ENCODE results near the gene SIVA1. TPM values are rescaled to one million over a fixed set of nuclear protein-coding genes. Genes with fewer than 3 reads are reported as not detected.

The SIVA1 gene
- total and polyA plus RNA-seq, 2 donors (not counting 1 experiment from before 2014, with no cell fraction given) = 50.7 to 123 TPM

DNA sequence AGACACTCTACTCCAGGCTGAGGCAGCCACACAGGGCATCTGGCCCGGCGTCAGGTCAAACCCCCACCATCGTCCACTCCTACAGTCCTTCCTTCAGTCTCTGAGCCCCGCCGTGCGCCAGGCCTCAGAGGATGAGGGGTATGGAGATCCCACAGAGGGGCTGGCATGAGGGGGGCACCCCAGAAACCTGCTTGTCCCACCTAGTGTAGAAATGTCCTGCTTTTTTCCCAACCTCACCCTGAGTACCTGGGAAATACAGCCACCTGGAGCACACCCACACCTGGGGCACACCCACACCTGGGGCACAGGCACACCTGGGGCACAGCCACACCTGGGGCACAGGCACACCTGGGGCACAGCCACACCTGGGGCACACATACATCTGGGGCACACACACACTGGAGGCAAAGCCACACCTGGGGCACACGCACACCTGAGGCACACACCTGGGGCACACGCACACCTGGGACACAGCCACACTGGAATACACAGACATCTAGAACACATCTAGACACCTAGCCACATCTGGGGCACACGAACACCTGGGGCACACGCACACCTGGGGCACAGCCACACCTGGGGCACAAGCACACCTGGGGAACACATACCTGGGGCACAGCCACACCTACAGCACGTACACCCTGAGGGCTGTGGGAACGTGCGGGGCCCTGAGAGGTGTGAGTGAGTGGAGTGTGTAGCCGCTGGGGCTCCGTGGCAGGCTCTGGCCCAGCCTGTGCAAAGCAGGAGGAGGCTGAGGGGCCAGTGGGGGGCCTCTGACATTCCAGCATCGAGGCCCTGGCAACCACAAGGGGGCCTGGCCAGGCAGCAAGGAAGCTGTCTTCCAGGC, 24.2 kb downstream of the SIVA1 start:
- Histone ChIP-seq H4K20me1 (ENCODE audit: control insufficient read depth, insufficient read depth, low read length, poor library complexity, severe bottlenecking) (peaks cover 38% of the 10 kb centered on the region), H3K79me2 (ENCODE audit: control insufficient read depth, insufficient read depth, low read length) (peaks cover 5% of the 10 kb centered on the region), H3K9ac (ENCODE audit: low read length) (no peak overlapping the region), H3K27me3 (replicated peaks in 1 of 4; ENCODE audit: control extremely low read depth in 1 of 4, control insufficient read depth in 3 of 4, insufficient read depth in 4 of 4, low read length in 3 of 4) (no peaks in the 10 kb centered on the region), H3K4me3 (ENCODE audit: control extremely low read depth in 1 of 5, extremely low read depth in 1 of 5, insufficient read depth in 1 of 5, low read depth in 2 of 5, low read length in 4 of 5) (no peak overlapping the region), H2AFZ (ENCODE audit: insufficient read depth, low read depth, low read length, poor library complexity, severe bottlenecking) (no peak overlapping the region), H3K4me2 (replicated peaks; ENCODE audit: low read depth, low read length, poor library complexity, severe bottlenecking) (no peak overlapping the region), H3K4me1 (ENCODE audit: control insufficient read depth in 2 of 2, insufficient read depth in 2 of 2, low read length in 2 of 2) (no peaks in the 10 kb centered on the region), H3K36me3 (replicated peaks in 1 of 2; ENCODE audit: control extremely low read depth in 1 of 2, control insufficient read depth in 1 of 2, extremely low read depth in 1 of 2, insufficient read depth in 2 of 2, low read length in 1 of 2) (peaks cover 0 to 10% of the 10 kb centered on the region in 2 experiments), H3K9me3 (ENCODE audit: control extremely low read depth in 1 of 3, control insufficient read depth in 2 of 3, insufficient read depth in 1 of 3, low read length in 2 of 3) (peaks cover 0 to 7% (median 0%) of the 10 kb centered on the region in 3 donors), H3K27ac (ENCODE audit: low read length in 2 of 2) (no peak overlapping the region)
- ChIA-PET CTCF (interaction anchor here (0.7 to 1.1 kb wide), 2 partner anchors 9 to 11 kb away, joined by 3 read pairs; no protein-coding TSS in a partner anchor), POLR2A (no interaction called here)
- WGBS (ENCODE audit: insufficient coverage) = 93% methylated on average over 12 of the region's 16 CpGs
- no peaks in the 10 kb centered on the region for H3K4me1 Mint-ChIP-seq
- intact Hi-C loops (cut with micrococcal nuclease) = no loop called here
- TF ChIP-seq CTCF (IDR thresholded peaks at IDR 0.05) = no peak
- no peak for TF ChIP-seq EZH2 (IDR thresholded peaks at IDR 0.05; ENCODE audit: borderline replicate concordance, insufficient read depth, low read depth, low read length, poor library complexity, severe bottlenecking)
- no peak overlapping the region for H3K4me3 Mint-ChIP-seq
- no peak for DNase-seq
- H3K9me3 Mint-ChIP-seq (ENCODE audit: insufficient read depth) = no peaks in the 10 kb centered on the region
- no peak overlapping the region for H3K27ac Mint-ChIP-seq
- no peak for ATAC-seq (ENCODE audit: low read depth)
- H3K27me3 Mint-ChIP-seq = no peaks in the 10 kb centered on the region

DNA sequence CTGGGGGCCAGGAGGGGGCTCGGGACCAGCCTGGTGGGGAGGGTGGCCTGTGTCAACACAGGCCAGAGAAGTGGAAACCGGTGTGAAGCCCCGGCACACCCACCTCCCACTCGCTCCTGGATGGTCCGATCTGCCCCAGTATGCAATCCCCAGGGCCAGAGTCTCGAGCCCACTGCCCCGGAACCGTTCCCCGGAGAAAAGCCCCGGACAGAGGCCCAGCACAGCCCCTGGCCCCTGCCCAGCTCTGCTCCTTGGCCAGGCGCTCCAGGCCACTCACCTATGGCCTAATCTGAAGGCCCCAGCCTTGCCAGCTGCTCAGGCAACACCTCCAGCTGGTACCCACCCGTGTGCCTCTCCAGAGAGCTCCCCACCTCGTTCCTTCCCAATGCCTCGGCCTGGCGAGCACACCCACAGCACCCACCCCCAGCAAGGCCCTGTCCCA, 24.9 kb downstream of the SIVA1 start:
- peaks cover 0 to 10% of the 10 kb centered on the region in 2 experiments for H3K36me3 ChIP-seq (replicated peaks in 1 of 2; ENCODE audit: control extremely low read depth in 1 of 2, control insufficient read depth in 1 of 2, extremely low read depth in 1 of 2, insufficient read depth in 2 of 2, low read length in 1 of 2)
- ChIA-PET CTCF (interaction anchor here (0.7 kb wide), 1 partner anchor 9 kb away, joined by 3 read pairs; no protein-coding TSS in a partner anchor), POLR2A (no interaction called here)
- peaks cover 43% of the 10 kb centered on the region for H4K20me1 ChIP-seq (ENCODE audit: control insufficient read depth, insufficient read depth, low read length, poor library complexity, severe bottlenecking)
- intact Hi-C loops (cut with micrococcal nuclease) = no loop called here
- TF ChIP-seq CTCF (IDR thresholded peaks at IDR 0.05) (no peak), EZH2 (IDR thresholded peaks at IDR 0.05; ENCODE audit: borderline replicate concordance, insufficient read depth, low read depth, low read length, poor library complexity, severe bottlenecking) (no peak)
- no peak overlapping the region for H3K4me2 ChIP-seq (replicated peaks; ENCODE audit: low read depth, low read length, poor library complexity, severe bottlenecking)
- H3K79me2 ChIP-seq (ENCODE audit: control insufficient read depth, insufficient read depth, low read length) = peaks cover 5% of the 10 kb centered on the region
- no peaks in the 10 kb centered on the region for H3K4me1 Mint-ChIP-seq
- no peak overlapping the region for H3K27ac Mint-ChIP-seq
- H3K4me1 ChIP-seq (ENCODE audit: control insufficient read depth in 2 of 2, insufficient read depth in 2 of 2, low read length in 2 of 2) = no peaks in the 10 kb centered on the region
- no peak overlapping the region for H2AFZ ChIP-seq (ENCODE audit: insufficient read depth, low read depth, low read length, poor library complexity, severe bottlenecking)
- no peak overlapping the region for H3K27ac ChIP-seq (ENCODE audit: low read length in 2 of 2)
- WGBS (ENCODE audit: insufficient coverage) = 96% methylated on average over 13 of the region's 15 CpGs
- ATAC-seq (ENCODE audit: low read depth) (no peak), DNase-seq (no peak)
- no peaks in the 10 kb centered on the region for H3K9me3 Mint-ChIP-seq (ENCODE audit: insufficient read depth)
- H3K9ac ChIP-seq (ENCODE audit: low read length) = no peak overlapping the region
- H3K27me3 Mint-ChIP-seq = no peaks in the 10 kb centered on the region
- no peak overlapping the region for H3K4me3 ChIP-seq (ENCODE audit: control extremely low read depth in 1 of 5, extremely low read depth in 1 of 5, insufficient read depth in 1 of 5, low read depth in 2 of 5, low read length in 4 of 5)
- no peak overlapping the region for H3K4me3 Mint-ChIP-seq
- H3K9me3 ChIP-seq (ENCODE audit: control extremely low read depth in 1 of 3, control insufficient read depth in 2 of 3, insufficient read depth in 1 of 3, low read length in 2 of 3) = peaks cover 0 to 7% (median 0%) of the 10 kb centered on the region in 3 donors
- H3K27me3 ChIP-seq (replicated peaks in 1 of 4; ENCODE audit: control extremely low read depth in 1 of 4, control insufficient read depth in 3 of 4, insufficient read depth in 4 of 4, low read length in 3 of 4) = no peaks in the 10 kb centered on the region
